ENCODE data around the gene APLF.
"Not testable (repeated sequence)": the region's sequence is repeated elsewhere in the genome, so short reads cannot be mapped to it uniquely, and the experiment has no call there.

The APLF gene

GRCh38 chr2:68487773-68488355, 20.5 kb downstream of the APLF start:
- Histone ChIP-seq H3K36me3 (ENCODE audit: control insufficient read depth, insufficient read depth, low read length) (no peaks in the 10 kb centered on the region), H3K27me3 (replicated peaks; ENCODE audit: control insufficient read depth, insufficient read depth, low read length) (no peaks in the 10 kb centered on the region)
- no peak for DNase-seq (ENCODE audit: extremely low read depth, insufficient read length)

GRCh38 chr2:68488605-68489004, 21.2 kb downstream of the APLF start:
- not testable (repeated sequence) for H3K36me3 ChIP-seq (ENCODE audit: control insufficient read depth, insufficient read depth, low read length); H3K27me3 ChIP-seq (replicated peaks; ENCODE audit: control insufficient read depth, insufficient read depth, low read length); DNase-seq (ENCODE audit: extremely low read depth, insufficient read length); H3K4me3 ChIP-seq (replicated peaks; ENCODE audit: low read depth, low read length)

More at GRCh38 chr2:68487773-68488355, 20.5 kb downstream of the APLF start:
- TF ChIP-seq, protein P1, sequence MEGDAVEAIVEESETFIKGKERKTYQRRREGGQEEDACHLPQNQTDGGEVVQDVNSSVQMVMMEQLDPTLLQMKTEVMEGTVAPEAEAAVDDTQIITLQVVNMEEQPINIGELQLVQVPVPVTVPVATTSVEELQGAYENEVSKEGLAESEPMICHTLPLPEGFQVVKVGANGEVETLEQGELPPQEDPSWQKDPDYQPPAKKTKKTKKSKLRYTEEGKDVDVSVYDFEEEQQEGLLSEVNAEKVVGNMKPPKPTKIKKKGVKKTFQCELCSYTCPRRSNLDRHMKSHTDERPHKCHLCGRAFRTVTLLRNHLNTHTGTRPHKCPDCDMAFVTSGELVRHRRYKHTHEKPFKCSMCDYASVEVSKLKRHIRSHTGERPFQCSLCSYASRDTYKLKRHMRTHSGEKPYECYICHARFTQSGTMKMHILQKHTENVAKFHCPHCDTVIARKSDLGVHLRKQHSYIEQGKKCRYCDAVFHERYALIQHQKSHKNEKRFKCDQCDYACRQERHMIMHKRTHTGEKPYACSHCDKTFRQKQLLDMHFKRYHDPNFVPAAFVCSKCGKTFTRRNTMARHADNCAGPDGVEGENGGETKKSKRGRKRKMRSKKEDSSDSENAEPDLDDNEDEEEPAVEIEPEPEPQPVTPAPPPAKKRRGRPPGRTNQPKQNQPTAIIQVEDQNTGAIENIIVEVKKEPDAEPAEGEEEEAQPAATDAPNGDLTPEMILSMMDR (IDR thresholded peaks at IDR 0.05; ENCODE audit: insufficient read depth, low read length, poor library complexity, severe bottlenecking), result peak; percentile 28
- no peak overlapping the region for H3K4me3 ChIP-seq (replicated peaks; ENCODE audit: low read depth, low read length)

GRCh38 chr2:68489282-68489681, 21.9 kb downstream of the APLF start:
- TF ChIP-seq, protein P1 (IDR thresholded peaks at IDR 0.05; ENCODE audit: insufficient read depth, low read length, poor library complexity, severe bottlenecking), result no peak
- Histone ChIP-seq H3K4me3 (replicated peaks; ENCODE audit: low read depth, low read length) (no peak overlapping the region), H3K36me3 (ENCODE audit: control insufficient read depth, insufficient read depth, low read length) (no peaks in the 10 kb centered on the region), H3K27me3 (replicated peaks; ENCODE audit: control insufficient read depth, insufficient read depth, low read length) (no peaks in the 10 kb centered on the region)
- DNase-seq (ENCODE audit: extremely low read depth, insufficient read length), result no peak

- Histone ChIP-seq H3K4me3 (replicated peaks; ENCODE audit: low read depth, low read length) (no peak overlapping the region), H3K27me3 (replicated peaks; ENCODE audit: control insufficient read depth, insufficient read depth, low read length) (no peaks in the 10 kb centered on the region), H3K36me3 (ENCODE audit: control insufficient read depth, insufficient read depth, low read length) (no peaks in the 10 kb centered on the region)
- DNase-seq (ENCODE audit: extremely low read depth, insufficient read length), result no peak
- TF ChIP-seq, protein P1 (IDR thresholded peaks at IDR 0.05; ENCODE audit: insufficient read depth, low read length, poor library complexity, severe bottlenecking), result no peak
Observed at GRCh38 chr2:68491582-68491981, 24.2 kb downstream of the APLF start.

GRCh38 chr2:68499133-68499532, 31.7 kb downstream of the APLF start:
- H3K27me3 ChIP-seq (replicated peaks; ENCODE audit: control insufficient read depth, insufficient read depth, low read length), result no peaks in the 10 kb centered on the region
- TF ChIP-seq, protein P1 (IDR thresholded peaks at IDR 0.05; ENCODE audit: insufficient read depth, low read length, poor library complexity, severe bottlenecking), result no peak
- H3K36me3 ChIP-seq (ENCODE audit: control insufficient read depth, insufficient read depth, low read length), result no peaks in the 10 kb centered on the region
- DNase-seq (ENCODE audit: extremely low read depth, insufficient read length), result no peak
- H3K4me3 ChIP-seq (replicated peaks; ENCODE audit: low read depth, low read length), result no peak overlapping the region

GRCh38 chr2:68500649-68501048, 33.3 kb downstream of the APLF start:
- no peak for DNase-seq (ENCODE audit: extremely low read depth, insufficient read length)
- H3K36me3 ChIP-seq (ENCODE audit: control insufficient read depth, insufficient read depth, low read length), result no peaks in the 10 kb centered on the region
- no peak overlapping the region for H3K4me3 ChIP-seq (replicated peaks; ENCODE audit: low read depth, low read length)
- no peaks in the 10 kb centered on the region for H3K27me3 ChIP-seq (replicated peaks; ENCODE audit: control insufficient read depth, insufficient read depth, low read length)
- TF ChIP-seq, protein P1 (IDR thresholded peaks at IDR 0.05; ENCODE audit: insufficient read depth, low read length, poor library complexity, severe bottlenecking), result no peak

All from GM06990 (cell line).